GM15510 (cell line): ENCODE results near the gene MISP.

Experiments
- POLR2A ChIP-seq: IDR thresholded peaks from 3 replicates; pipeline ENCODE4 v1.6.1; 2011; ENCODE audit warnings: borderline replicate concordance; ENCODE audit not compliant: insufficient read length; ENCODE audit errors: extremely low read depth

Gene MISP

DNA sequence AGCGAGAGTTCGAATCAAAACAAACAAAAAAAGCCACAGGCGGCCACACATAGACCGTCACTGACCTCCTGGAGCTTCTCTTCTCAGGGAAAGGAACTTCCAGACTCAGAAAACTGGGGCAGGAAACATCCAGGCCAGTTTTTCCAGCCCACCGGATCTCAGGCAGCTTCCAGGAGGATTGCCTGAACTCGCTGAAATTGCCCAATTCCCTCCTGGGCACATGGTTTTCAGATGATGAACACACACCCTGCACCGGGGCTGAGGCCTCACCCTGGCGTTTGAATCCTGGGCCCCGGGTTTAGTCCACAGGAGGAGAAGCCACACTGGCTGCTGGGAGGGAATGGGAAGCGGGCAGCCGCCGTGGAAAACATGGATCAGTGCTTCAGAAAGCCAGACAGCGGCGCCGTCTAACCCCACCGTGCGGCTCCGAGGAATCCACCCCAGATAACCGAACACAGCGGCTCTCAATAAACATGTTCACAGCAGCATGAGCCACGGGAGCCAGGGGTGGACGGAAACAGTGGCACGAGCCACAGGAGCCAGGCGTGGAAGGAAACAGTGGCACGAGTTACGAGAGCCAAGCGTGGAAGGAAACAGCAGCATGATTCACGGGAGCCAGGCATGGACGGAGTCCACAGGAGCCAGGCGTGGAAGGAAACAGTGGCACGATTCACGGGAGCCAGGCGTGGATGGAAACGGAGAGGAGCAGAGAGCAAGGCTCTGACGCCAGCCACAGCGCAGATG is 28.2 kb downstream of the MISP start:
- TF ChIP-seq POLR2A = no peak

GRCh38 chr19:780935-781334 is 30.0 kb downstream of the MISP start:
- TF ChIP-seq POLR2A = no peak

GRCh38 chr19:781800-782184 is 30.9 kb downstream of the MISP start:
- TF ChIP-seq POLR2A = no peak

- TF ChIP-seq POLR2A = no peak
Observed at GRCh38 chr19:782185-782877, 31.4 kb downstream of the MISP start.

DNA sequence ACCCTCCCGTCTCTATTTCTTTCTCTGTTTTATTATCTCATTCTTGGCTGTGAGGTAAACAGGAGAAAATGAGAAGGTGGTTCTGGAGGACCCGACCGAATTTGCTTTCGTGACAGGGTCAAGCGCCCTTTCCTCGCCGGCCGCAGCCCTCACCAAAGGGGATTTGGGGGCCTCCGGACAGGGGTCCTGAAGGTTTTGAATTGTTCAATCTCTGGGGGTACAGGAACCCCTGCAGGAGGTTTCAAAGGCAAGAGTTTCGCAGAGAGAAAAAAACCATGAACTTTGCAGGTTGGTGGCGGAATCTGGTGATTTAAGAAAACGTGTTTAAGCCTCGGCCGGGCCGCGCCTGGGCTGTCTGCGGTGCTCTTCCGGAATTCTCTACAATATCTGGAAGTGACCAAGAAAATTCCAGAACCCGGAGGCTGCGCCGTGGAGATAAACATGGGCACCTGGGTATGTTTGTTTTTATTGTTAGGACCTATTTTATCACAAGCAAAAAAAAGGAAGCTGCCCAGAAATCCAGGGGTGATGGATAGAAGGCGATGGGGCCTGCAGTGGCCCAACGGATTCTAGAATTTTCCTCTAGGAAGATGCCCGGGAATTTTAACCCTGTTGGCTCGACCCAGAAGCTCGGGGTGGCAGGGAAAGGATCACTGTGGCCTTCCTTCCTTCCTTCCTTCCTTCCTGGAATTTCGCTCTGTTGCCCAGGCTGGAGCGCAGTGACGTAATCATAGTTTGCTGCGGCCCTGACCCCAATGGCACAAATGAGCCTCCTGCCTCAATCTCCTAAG is 32.2 kb downstream of the MISP start:
- TF ChIP-seq POLR2A = no peak

DNA sequence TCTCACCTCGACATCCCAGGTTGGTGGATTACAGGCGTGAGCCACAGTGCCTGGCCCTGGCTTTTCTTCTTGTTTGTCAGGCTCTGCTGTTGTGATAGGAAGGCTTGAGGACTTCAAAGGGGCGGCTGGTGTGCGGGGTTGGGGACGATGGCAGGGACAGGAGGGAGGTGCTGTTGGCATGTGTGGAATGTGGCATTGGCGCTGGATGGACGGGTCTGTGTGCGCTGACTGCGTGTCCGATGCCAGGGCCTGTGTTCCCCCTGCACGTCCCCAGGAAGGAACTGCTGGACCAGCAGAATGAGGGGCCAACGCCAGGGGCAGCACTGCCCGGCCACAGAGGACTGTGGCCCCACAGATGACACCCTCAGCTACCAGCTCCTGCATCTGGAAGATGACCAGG is 33.6 kb downstream of the MISP start:
- TF ChIP-seq POLR2A = no peak

DNA sequence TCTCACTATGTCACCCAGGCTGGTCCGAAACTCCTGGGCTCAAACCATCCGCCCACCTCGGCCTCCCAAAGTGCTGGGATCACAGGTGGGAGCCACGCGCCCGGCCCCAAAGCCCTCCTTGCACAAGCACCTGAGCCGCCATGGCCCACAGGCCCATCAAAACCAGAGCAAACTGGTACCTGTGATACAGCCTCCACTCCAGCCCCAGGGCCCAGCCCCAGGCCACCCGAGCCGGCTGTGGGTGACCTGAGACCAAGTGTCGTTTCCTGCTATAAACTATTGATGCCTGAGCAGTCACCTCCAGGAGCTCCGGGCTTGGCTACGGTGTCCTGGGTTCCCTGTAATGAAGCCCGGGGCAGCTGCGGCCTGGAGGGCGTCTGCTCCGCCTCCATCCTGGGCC is 36.6 kb downstream of the MISP start:
- no peak for TF ChIP-seq POLR2A

GRCh38 chr19:788686-788982 is 37.7 kb downstream of the MISP start:
- TF ChIP-seq POLR2A = no peak

DNA sequence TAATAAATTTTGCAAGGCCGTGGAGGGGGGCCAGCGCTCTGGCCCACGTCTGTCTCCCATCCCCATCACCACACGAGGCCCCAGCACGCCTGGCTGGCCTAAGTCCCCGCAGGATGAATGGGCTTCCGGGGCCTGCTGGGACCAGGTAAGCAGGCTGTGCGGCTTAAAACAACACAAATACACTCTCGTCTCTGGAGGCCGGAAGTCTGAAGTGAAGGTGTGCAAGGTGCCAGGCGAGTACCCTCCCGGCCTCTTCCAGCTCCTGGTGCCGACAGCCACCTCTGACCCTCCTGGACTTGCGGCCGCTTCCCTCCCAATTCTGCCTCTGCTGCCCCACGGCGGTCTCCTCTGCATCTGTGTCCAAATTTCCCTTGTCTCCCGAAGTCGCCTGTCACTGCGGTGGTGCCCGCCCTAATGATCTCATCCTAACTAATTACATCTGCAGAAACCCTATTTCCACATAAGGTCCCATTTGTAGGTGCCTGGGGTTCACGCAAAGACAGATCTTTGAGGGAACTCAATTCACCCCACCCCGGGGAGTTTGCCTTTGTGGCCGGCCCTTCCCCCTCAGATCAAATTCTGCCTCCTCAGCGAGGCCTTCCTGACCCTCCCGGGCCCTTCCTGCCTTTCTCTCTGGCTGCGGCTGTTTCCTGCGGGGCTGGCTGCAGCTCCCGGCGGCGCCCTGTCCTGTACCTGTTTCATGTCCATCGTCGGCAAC is 38.2 kb downstream of the MISP start:
- no peak for TF ChIP-seq POLR2A

DNA sequence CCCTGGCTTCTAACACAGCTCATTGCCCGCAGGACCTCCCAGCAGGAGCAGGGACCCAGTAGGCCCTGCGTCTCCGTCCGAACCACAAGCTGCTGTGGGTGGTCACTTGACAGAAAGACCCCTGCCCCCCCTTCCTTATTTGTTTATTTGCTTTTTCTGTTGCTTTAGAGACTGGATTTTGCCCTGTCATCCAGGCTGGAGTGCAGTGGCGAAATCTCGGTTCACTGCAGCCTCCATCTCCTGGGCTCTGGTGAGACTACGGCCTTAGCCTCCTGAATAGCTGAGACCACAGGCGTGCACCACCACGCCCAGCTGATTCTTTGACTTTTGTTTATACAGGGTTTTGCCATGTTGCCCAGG is 38.8 kb downstream of the MISP start:
- no peak for TF ChIP-seq POLR2A

- TF ChIP-seq POLR2A = no peak
Observed at GRCh38 chr19:791007-791566, 40.2 kb downstream of the MISP start.

GRCh38 chr19:791567-792305 is 40.8 kb downstream of the MISP start:
- no peak for TF ChIP-seq POLR2A

DNA sequence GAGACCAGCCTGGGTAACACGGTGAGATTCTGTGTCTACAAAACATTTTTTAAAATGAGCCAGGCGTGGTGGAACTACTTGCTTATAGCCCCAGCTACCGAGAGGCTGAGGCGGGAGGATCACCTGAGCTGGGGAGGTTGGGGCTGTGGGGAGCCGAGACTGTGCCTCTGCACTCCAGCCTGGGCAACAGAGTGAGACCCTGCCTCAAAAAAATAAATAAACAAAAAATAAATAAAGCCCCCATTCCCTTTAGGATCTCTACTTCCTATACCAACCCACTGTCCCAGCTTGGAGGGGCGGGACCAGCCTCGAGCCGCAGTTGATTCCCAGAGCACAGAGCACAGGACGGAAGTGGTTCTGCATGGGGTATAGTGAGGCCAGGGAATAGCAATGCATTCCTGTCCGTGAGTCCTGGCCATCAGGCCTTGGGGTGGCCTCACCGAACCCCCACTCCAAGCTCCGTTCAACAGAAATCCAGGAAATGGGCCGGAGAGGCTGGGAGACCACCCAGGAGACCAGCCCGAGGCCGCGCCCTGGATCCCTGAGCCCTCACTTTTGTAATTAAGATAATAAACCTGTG is 41.5 kb downstream of the MISP start:
- TF ChIP-seq POLR2A = no peak

GRCh38 chr19:793806-794205 is 42.9 kb downstream of the MISP start:
- TF ChIP-seq POLR2A = no peak
